Uterus (tissue), 2 donors: ENCODE measurements around the gene ADM2.

Source experiments
- POLR2A ChIP-seq, 2 donors: fragments of 450-650 bp; IDR thresholded peaks; one replicate each; pipeline ENCODE4 v1.6.1; 2016; ENCODE audit warnings: antibody characterized with exemption in 2 of 2, mild to moderate bottlenecking in 1 of 2, moderate library complexity in 1 of 2
- TF ChIP-seq, protein P1 (sequence below), 4 experiments: fragments of 200-600 bp in 2 of 4; fragments of 450-650 bp in 2 of 4; sonication (generic) in 2 of 4; IDR thresholded peaks; one replicate each; pipeline ENCODE4 v1.5.1; 2016 to 2019; ENCODE audit warnings: antibody characterized with exemption in 4 of 4, mild to moderate bottlenecking in 2 of 4, moderate library complexity in 1 of 4

DNA sequence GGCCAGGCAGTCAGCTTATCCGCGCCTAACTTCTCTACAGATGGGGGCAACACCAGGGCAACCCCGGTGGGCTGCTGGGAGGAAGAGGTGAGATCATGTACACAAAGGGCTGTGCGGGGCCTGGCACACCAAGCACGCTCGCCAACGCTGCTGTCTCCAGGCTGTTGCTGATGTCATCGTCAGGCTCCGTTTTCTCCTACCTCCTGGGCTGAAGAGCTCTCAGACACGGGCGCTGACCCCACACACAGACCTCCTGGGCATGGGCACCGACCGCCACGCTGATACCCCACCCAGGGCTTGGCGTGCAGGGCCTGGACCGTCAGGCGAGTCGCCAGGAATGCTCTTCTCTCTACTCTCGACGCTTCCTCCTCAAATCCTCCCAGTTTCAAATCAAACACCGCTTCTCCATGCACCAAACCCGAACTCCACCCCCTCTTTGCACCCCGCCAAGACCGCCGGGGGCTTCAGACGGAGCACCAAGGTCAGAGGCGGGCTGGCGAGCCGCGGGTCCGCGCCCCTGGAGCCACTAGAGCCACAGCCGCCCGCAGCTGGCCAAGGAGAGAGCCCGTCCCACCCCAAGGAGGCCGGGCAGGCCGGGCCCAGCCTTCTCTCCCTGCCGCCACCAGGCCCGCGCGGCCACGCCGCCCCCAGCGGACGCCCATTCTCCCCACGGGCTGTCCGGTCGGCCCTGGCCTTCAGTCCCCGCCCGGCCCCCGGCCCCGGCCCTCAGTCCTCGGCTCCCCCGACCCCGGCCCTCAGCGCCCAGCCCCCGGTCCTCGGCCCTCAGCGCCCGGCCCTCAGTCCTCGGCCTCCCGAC lies 7.3 kb upstream of the ADM2 start:
- TF ChIP-seq, protein P1, sequence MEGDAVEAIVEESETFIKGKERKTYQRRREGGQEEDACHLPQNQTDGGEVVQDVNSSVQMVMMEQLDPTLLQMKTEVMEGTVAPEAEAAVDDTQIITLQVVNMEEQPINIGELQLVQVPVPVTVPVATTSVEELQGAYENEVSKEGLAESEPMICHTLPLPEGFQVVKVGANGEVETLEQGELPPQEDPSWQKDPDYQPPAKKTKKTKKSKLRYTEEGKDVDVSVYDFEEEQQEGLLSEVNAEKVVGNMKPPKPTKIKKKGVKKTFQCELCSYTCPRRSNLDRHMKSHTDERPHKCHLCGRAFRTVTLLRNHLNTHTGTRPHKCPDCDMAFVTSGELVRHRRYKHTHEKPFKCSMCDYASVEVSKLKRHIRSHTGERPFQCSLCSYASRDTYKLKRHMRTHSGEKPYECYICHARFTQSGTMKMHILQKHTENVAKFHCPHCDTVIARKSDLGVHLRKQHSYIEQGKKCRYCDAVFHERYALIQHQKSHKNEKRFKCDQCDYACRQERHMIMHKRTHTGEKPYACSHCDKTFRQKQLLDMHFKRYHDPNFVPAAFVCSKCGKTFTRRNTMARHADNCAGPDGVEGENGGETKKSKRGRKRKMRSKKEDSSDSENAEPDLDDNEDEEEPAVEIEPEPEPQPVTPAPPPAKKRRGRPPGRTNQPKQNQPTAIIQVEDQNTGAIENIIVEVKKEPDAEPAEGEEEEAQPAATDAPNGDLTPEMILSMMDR (IDR thresholded peaks at IDR 0.05) = no peak
- TF ChIP-seq POLR2A (IDR thresholded peaks at IDR 0.05) = no peak
